Vagina (tissue), 2 donors: Measurements from ENCODE around the gene MEF2C. TPM values are rescaled to one million over a fixed set of nuclear protein-coding genes. Genes with fewer than 3 reads are reported as not detected.

Experiments used
- DNase-seq, 2 donors: peaks; one replicate each; pipeline ENCODE4 v3.0.0-alpha.2; 2017; ENCODE audit errors: extremely low spot score in 2 of 2
- H3K27ac ChIP-seq: fragments of 200-600 bp; sonication (generic); one replicate; pipeline ENCODE4 v1.5.1; 2019
- H3K27me3 ChIP-seq: fragments of 200-600 bp; sonication (generic); one replicate; pipeline ENCODE4 v1.5.1; 2019
- H3K36me3 ChIP-seq, 2 donors: fragments of 200-600 bp; sonication (generic); one replicate each; pipeline ENCODE4 v1.5.1; 2017 to 2019
- H3K4me1 ChIP-seq: fragments of 200-600 bp; sonication (generic); one replicate; pipeline ENCODE4 v1.5.1; 2019
- H3K4me3 ChIP-seq, 2 donors: fragments of 200-600 bp; sonication (generic); 1 replicate in 1 of 2; 2 replicates in 1 of 2; pipeline ENCODE4 v1.5.1; 2016 to 2019
- H3K9me3 ChIP-seq: fragments of 200-600 bp; sonication (generic); one replicate; pipeline ENCODE4 v1.5.1; 2019
- CTCF ChIP-seq, 3 experiments: fragments of 450-650 bp in 2 of 3; fragments of 200-600 bp in 1 of 3; sonication (generic) in 1 of 3; IDR thresholded peaks; one replicate each; pipeline ENCODE4 v1.5.1; 2017 to 2019; ENCODE audit warnings: antibody characterized with exemption in 3 of 3, mild to moderate bottlenecking in 2 of 3, moderate library complexity in 2 of 3
- POLR2A ChIP-seq, 2 donors: fragments of 450-650 bp; IDR thresholded peaks; one replicate each; pipeline ENCODE4 v1.6.1; 2017; ENCODE audit warnings: antibody characterized with exemption in 2 of 2, mild to moderate bottlenecking in 2 of 2, moderate library complexity in 2 of 2
- POLR2AphosphoS5 ChIP-seq, 2 donors: sonication (generic); formaldehyde crosslinking; IDR thresholded peaks; one replicate each; pipeline ENCODE4 v1.9.0; 2017; ENCODE audit warnings: antibody characterized with exemption in 2 of 2, mild to moderate bottlenecking in 2 of 2, low read depth in 1 of 2; ENCODE audit not compliant: insufficient read depth in 1 of 2
- intact Hi-C: fragments of 100-400 bp; cut with DNase I; formaldehyde crosslinking; loops from one replicate; pipeline ENCODE4 v1.15.1; 2023
- total RNA-seq: library from RNA; depleted of rRNA; stranded (reverse); fragments of >200 nt; gene quantifications from one replicate; pipeline ENCODE4 v1.2.3, GENCODE V29; 2016

The MEF2C gene
- 22.3 TPM for total RNA-seq

- intact Hi-C loops = loop anchor here (5.0 to 10.0 kb wide), 2 partner anchors 56 to 148 kb away; no protein-coding TSS in a partner anchor
- Histone ChIP-seq H3K36me3 (no peaks in the 10 kb centered on the region), H3K4me1 (no peaks in the 10 kb centered on the region), H3K4me3 (peak within 1 kb of the TSS; percentile 48 to 67), H3K27me3 (no peaks in the 10 kb centered on the region), H3K9me3 (no peaks in the 10 kb centered on the region), H3K27ac (peak within 1 kb of the TSS; percentile 89)
- DNase-seq = peak in 1 of 2 donors; percentile 90
- TF ChIP-seq CTCF (IDR thresholded peaks at IDR 0.05) (no peak), POLR2AphosphoS5 (IDR thresholded peaks at IDR 0.05; ENCODE audit: insufficient read depth in 1 of 2, low read depth in 1 of 2) (no peak), POLR2A (IDR thresholded peaks at IDR 0.05) (peak in 1 of 2 donors; percentile 66)
Observed at GRCh38 chr5:88883059-88883835, at the start of gene MEF2C. MEF2C (minus strand) TSS chr5:88883184; CDS start chr5:88823788, 59,396 bp downstream.

GRCh38 chr5:88932541-88932940, 49.6 kb upstream of the MEF2C start:
- no peak for DNase-seq
- no peaks in the 10 kb centered on the region for H3K36me3 ChIP-seq
- TF ChIP-seq POLR2A (IDR thresholded peaks at IDR 0.05) (no peak), CTCF (IDR thresholded peaks at IDR 0.05) (no peak), POLR2AphosphoS5 (IDR thresholded peaks at IDR 0.05; ENCODE audit: insufficient read depth in 1 of 2, low read depth in 1 of 2) (no peak)
- no peaks in the 10 kb centered on the region for H3K4me1 ChIP-seq
- H3K27ac ChIP-seq = no peak overlapping the region
- H3K4me3 ChIP-seq = no peak overlapping the region
- H3K9me3 ChIP-seq = no peaks in the 10 kb centered on the region
- intact Hi-C loops = no loop called here
- no peaks in the 10 kb centered on the region for H3K27me3 ChIP-seq

GRCh38 chr5:88930335-88930734, 47.4 kb upstream of the MEF2C start:
- Histone ChIP-seq H3K9me3 (no peaks in the 10 kb centered on the region), H3K36me3 (no peaks in the 10 kb centered on the region), H3K27me3 (no peaks in the 10 kb centered on the region), H3K27ac (no peak overlapping the region), H3K4me1 (no peaks in the 10 kb centered on the region), H3K4me3 (no peak overlapping the region)
- no peak for TF ChIP-seq POLR2A (IDR thresholded peaks at IDR 0.05)
- intact Hi-C loops = no loop called here
- DNase-seq = no peak

- Histone ChIP-seq H3K4me1 (no peaks in the 10 kb centered on the region), H3K27ac (no peak overlapping the region), H3K9me3 (no peaks in the 10 kb centered on the region), H3K36me3 (no peaks in the 10 kb centered on the region), H3K27me3 (no peaks in the 10 kb centered on the region), H3K4me3 (no peak overlapping the region)
- intact Hi-C loops = no loop called here
- no peak for TF ChIP-seq POLR2A (IDR thresholded peaks at IDR 0.05)
- TF ChIP-seq POLR2AphosphoS5 (IDR thresholded peaks at IDR 0.05; ENCODE audit: insufficient read depth in 1 of 2, low read depth in 1 of 2) = no peak
- no peak for TF ChIP-seq CTCF (IDR thresholded peaks at IDR 0.05)
- DNase-seq = no peak
Observed at GRCh38 chr5:88929385-88929784, 46.4 kb upstream of the MEF2C start.

GRCh38 chr5:88926774-88927173, 43.8 kb upstream of the MEF2C start:
- H3K36me3 ChIP-seq = no peaks in the 10 kb centered on the region
- no peak for DNase-seq
- H3K9me3 ChIP-seq = no peaks in the 10 kb centered on the region
- intact Hi-C loops = no loop called here
- no peaks in the 10 kb centered on the region for H3K27me3 ChIP-seq
- H3K4me3 ChIP-seq = no peak overlapping the region
- TF ChIP-seq CTCF (IDR thresholded peaks at IDR 0.05) = no peak
- TF ChIP-seq POLR2A (IDR thresholded peaks at IDR 0.05) = no peak
- TF ChIP-seq POLR2AphosphoS5 (IDR thresholded peaks at IDR 0.05; ENCODE audit: insufficient read depth in 1 of 2, low read depth in 1 of 2) = no peak
- H3K4me1 ChIP-seq = no peaks in the 10 kb centered on the region
- no peak overlapping the region for H3K27ac ChIP-seq
